HUDEP-2 (cell line): ENCODE data around the gene EEFSEC.

ENCODE experiments used
- DNase-seq, 76 experiments: peaks; one replicate each; lab custom pipeline; 2025; ENCODE audit not compliant: unreplicated experiment in 76 of 76; lab: John Stamatoyannopoulos, UW

The EEFSEC gene

GRCh38 chr3:128454310-128454618 is 301.0 kb downstream of the EEFSEC start:
- no peak for DNase-seq

GRCh38 chr3:128455116-128455515 is 301.8 kb downstream of the EEFSEC start:
- no peak for DNase-seq

GRCh38 chr3:128455786-128456748 is 302.8 kb downstream of the EEFSEC start:
- DNase-seq, result peak in 48 of 76 experiments; percentile 6 to 67 (median 36)

GRCh38 chr3:128456776-128457715 is 303.8 kb downstream of the EEFSEC start:
- DNase-seq, result peak in 66 of 76 experiments; percentile 9 to 86 (median 66)

GRCh38 chr3:128457937-128458336 is 304.7 kb downstream of the EEFSEC start:
- DNase-seq, result no peak
